Measurements from ENCODE around the gene BCKDHB.

DNA sequence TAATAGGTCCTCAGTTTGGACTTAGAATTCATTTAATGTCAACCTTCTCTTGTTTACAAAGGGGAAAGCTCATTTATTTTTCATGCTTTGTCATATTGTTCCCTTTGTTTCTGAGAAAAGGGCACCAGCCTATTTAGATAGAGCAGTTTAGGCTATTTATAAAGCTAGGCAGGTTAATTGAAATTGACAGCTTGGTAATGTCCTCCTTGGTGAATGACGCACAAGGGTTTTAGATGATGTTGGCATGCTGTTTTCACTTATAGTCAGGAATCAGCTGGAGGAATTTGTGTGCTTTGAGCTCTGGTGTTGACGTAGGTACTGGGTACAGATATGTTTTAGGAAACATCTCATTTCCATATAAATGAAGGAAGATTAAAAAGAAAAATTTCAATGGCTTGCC lies 45.2 kb downstream of the BCKDHB start:
- TF ChIP-seq, protein P1, sequence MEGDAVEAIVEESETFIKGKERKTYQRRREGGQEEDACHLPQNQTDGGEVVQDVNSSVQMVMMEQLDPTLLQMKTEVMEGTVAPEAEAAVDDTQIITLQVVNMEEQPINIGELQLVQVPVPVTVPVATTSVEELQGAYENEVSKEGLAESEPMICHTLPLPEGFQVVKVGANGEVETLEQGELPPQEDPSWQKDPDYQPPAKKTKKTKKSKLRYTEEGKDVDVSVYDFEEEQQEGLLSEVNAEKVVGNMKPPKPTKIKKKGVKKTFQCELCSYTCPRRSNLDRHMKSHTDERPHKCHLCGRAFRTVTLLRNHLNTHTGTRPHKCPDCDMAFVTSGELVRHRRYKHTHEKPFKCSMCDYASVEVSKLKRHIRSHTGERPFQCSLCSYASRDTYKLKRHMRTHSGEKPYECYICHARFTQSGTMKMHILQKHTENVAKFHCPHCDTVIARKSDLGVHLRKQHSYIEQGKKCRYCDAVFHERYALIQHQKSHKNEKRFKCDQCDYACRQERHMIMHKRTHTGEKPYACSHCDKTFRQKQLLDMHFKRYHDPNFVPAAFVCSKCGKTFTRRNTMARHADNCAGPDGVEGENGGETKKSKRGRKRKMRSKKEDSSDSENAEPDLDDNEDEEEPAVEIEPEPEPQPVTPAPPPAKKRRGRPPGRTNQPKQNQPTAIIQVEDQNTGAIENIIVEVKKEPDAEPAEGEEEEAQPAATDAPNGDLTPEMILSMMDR (IDR thresholded peaks at IDR 0.05; ENCODE audit: insufficient read depth, low read length): no peak
- TF ChIP-seq GABPA (IDR thresholded peaks at IDR 0.05; ENCODE audit: low read depth): no peak

Data from HL-60 (cell line).